MM.1S (cell line): ENCODE results near the gene MAML1.

Source experiments
- CTCF ChIP-seq: fragments of 300-600 bp; sonication (generic); IDR thresholded peaks from 2 replicates; pipeline ENCODE4 v1.5.1; 2016; ENCODE audit warnings: antibody characterized with exemption, low read length, mixed read lengths
- EZH2 ChIP-seq: fragments of 300-600 bp; sonication (generic); optimal IDR thresholded peaks from 2 replicates; pipeline ENCODE3; 2017; ENCODE audit warnings: low read depth, mild to moderate bottlenecking, antibody characterized with exemption, low read length, mixed read lengths
- EZH2phosphoT487 ChIP-seq: fragments of 300-600 bp; sonication (generic); IDR thresholded peaks from 2 replicates; pipeline ENCODE4 v1.6.1; 2018; ENCODE audit warnings: antibody characterized with exemption, low read length

DNA sequence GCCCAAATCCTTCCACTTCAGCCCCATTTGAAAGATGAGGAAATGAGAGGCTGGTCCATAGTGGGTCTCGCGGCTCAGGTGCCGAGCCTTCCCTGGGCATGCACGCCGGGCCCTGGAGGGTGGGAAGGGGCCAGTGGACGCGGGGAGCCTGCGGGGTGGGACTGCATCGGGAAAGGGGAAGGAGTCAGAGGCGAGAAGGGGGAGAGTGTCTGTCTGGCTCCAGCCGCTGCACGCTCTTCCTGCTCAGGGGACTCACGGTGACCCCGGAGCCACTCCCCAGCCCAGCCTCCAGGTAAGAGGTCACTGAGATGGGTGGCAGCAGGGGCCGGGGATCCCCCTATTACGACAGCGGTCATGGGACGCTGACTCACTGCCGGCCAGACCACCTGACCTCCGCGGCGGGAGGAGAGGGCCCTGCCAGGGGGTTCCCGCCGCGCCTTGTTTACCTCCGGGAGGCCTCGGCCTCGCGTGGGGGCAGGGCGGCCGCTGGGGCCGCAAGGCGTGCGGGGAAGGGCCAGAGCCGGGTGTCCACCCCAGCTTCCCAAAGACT is 86.2 kb downstream of the MAML1 start:
- no peak for TF ChIP-seq CTCF
- no peak for TF ChIP-seq EZH2
- no peak for TF ChIP-seq EZH2phosphoT487
